Measurements from ENCODE around the gene NLRP1.

GRCh38 chr17:5499476-5500231, 84.7 kb downstream of the NLRP1 start:
- TF ChIP-seq POLR2A (IDR thresholded peaks at IDR 0.05; ENCODE audit: low read depth) (no peak), CTCF (IDR thresholded peaks at IDR 0.05) (no peak), POLR2AphosphoS5 (IDR thresholded peaks at IDR 0.05) (no peak)
